ENCODE data around the gene IMPG1.

Gene IMPG1

GRCh38 chr6:76072562-76072961, at the start of gene IMPG1:
TSS of gene IMPG1 (minus strand) at chr6:76072662. CDS start at chr6:76072488, 174 bp downstream.
- no peak within 1 kb of the TSS for H3K27ac ChIP-seq (ENCODE audit: low read length)
- H3K4me3 ChIP-seq (ENCODE audit: low read length in 2 of 2) = no peak within 1 kb of the TSS
- no peaks in the 10 kb centered on the region for H3K27me3 ChIP-seq (ENCODE audit: control insufficient read depth in 1 of 2, insufficient read depth in 2 of 2, low read length in 2 of 2)
- no peak within 1 kb of the TSS for H3K9ac ChIP-seq (ENCODE audit: low read length in 2 of 2)
- H3K9me3 ChIP-seq (ENCODE audit: control insufficient read depth in 2 of 2, low read length in 2 of 2) = no peaks in the 10 kb centered on the region
- H3K36me3 ChIP-seq (ENCODE audit: control insufficient read depth in 2 of 2, insufficient read depth in 2 of 2, low read length in 2 of 2) = no peaks in the 10 kb centered on the region
- H3K4me1 ChIP-seq (ENCODE audit: control insufficient read depth, insufficient read depth, low read length) = no peaks in the 10 kb centered on the region

GRCh38 chr6:76120302-76120701, 47.8 kb upstream of the IMPG1 start:
- no peaks in the 10 kb centered on the region for H3K9me3 ChIP-seq (ENCODE audit: control insufficient read depth in 2 of 2, low read length in 2 of 2)
- H3K27ac ChIP-seq (ENCODE audit: low read length) = no peak overlapping the region
- no peaks in the 10 kb centered on the region for H3K27me3 ChIP-seq (ENCODE audit: control insufficient read depth in 1 of 2, insufficient read depth in 2 of 2, low read length in 2 of 2)
- H3K9ac ChIP-seq (ENCODE audit: low read length in 2 of 2) = no peak overlapping the region
- H3K4me1 ChIP-seq (ENCODE audit: control insufficient read depth, insufficient read depth, low read length) = no peaks in the 10 kb centered on the region
- H3K36me3 ChIP-seq (ENCODE audit: control insufficient read depth in 2 of 2, insufficient read depth in 2 of 2, low read length in 2 of 2) = no peaks in the 10 kb centered on the region
- H3K4me3 ChIP-seq (ENCODE audit: low read length in 2 of 2) = no peak overlapping the region

GRCh38 chr6:76073281-76073680, 819 bp upstream of the IMPG1 start:
- no peaks in the 10 kb centered on the region for H3K9me3 ChIP-seq (ENCODE audit: control insufficient read depth in 2 of 2, low read length in 2 of 2)
- no peaks in the 10 kb centered on the region for H3K27me3 ChIP-seq (ENCODE audit: control insufficient read depth in 1 of 2, insufficient read depth in 2 of 2, low read length in 2 of 2)
- H3K27ac ChIP-seq (ENCODE audit: low read length) = no peak overlapping the region
- no peak overlapping the region for H3K4me3 ChIP-seq (ENCODE audit: low read length in 2 of 2)
- H3K36me3 ChIP-seq (ENCODE audit: control insufficient read depth in 2 of 2, insufficient read depth in 2 of 2, low read length in 2 of 2) = no peaks in the 10 kb centered on the region
- H3K4me1 ChIP-seq (ENCODE audit: control insufficient read depth, insufficient read depth, low read length) = no peaks in the 10 kb centered on the region
- no peak overlapping the region for H3K9ac ChIP-seq (ENCODE audit: low read length in 2 of 2)

- Histone ChIP-seq H3K9ac (ENCODE audit: low read length in 2 of 2) (no peak overlapping the region), H3K9me3 (ENCODE audit: control insufficient read depth in 2 of 2, low read length in 2 of 2) (no peaks in the 10 kb centered on the region), H3K36me3 (ENCODE audit: control insufficient read depth in 2 of 2, insufficient read depth in 2 of 2, low read length in 2 of 2) (no peaks in the 10 kb centered on the region), H3K4me3 (ENCODE audit: low read length in 2 of 2) (no peak overlapping the region), H3K27ac (ENCODE audit: low read length) (no peak overlapping the region), H3K4me1 (ENCODE audit: control insufficient read depth, insufficient read depth, low read length) (no peaks in the 10 kb centered on the region), H3K27me3 (ENCODE audit: control insufficient read depth in 1 of 2, insufficient read depth in 2 of 2, low read length in 2 of 2) (no peaks in the 10 kb centered on the region)
Measured at GRCh38 chr6:76057469-76057868, 15.0 kb downstream of the IMPG1 start.

- Histone ChIP-seq H3K4me3 (ENCODE audit: low read length in 2 of 2) (no peak overlapping the region), H3K27me3 (ENCODE audit: control insufficient read depth in 1 of 2, insufficient read depth in 2 of 2, low read length in 2 of 2) (no peaks in the 10 kb centered on the region), H3K9ac (ENCODE audit: low read length in 2 of 2) (no peak overlapping the region), H3K36me3 (ENCODE audit: control insufficient read depth in 2 of 2, insufficient read depth in 2 of 2, low read length in 2 of 2) (no peaks in the 10 kb centered on the region), H3K9me3 (ENCODE audit: control insufficient read depth in 2 of 2, low read length in 2 of 2) (no peaks in the 10 kb centered on the region), H3K27ac (ENCODE audit: low read length) (no peak overlapping the region), H3K4me1 (ENCODE audit: control insufficient read depth, insufficient read depth, low read length) (no peaks in the 10 kb centered on the region)
Measured at GRCh38 chr6:76052314-76052713, 20.1 kb downstream of the IMPG1 start.

GRCh38 chr6:76043690-76044089, 28.8 kb downstream of the IMPG1 start:
- H3K4me3 ChIP-seq (ENCODE audit: low read length in 2 of 2) = no peak overlapping the region
- peaks cover 0 to 1% of the 10 kb centered on the region in 2 donors for H3K9me3 ChIP-seq (ENCODE audit: control insufficient read depth in 2 of 2, low read length in 2 of 2)
- H3K36me3 ChIP-seq (ENCODE audit: control insufficient read depth in 2 of 2, insufficient read depth in 2 of 2, low read length in 2 of 2) = no peaks in the 10 kb centered on the region
- H3K27ac ChIP-seq (ENCODE audit: low read length) = no peak overlapping the region
- no peaks in the 10 kb centered on the region for H3K27me3 ChIP-seq (ENCODE audit: control insufficient read depth in 1 of 2, insufficient read depth in 2 of 2, low read length in 2 of 2)
- H3K9ac ChIP-seq (ENCODE audit: low read length in 2 of 2) = no peak overlapping the region
- H3K4me1 ChIP-seq (ENCODE audit: control insufficient read depth, insufficient read depth, low read length) = no peaks in the 10 kb centered on the region

GRCh38 chr6:76035713-76036112, 36.7 kb downstream of the IMPG1 start:
- no peaks in the 10 kb centered on the region for H3K27me3 ChIP-seq (ENCODE audit: control insufficient read depth in 1 of 2, insufficient read depth in 2 of 2, low read length in 2 of 2)
- no peak overlapping the region for H3K27ac ChIP-seq (ENCODE audit: low read length)
- H3K36me3 ChIP-seq (ENCODE audit: control insufficient read depth in 2 of 2, insufficient read depth in 2 of 2, low read length in 2 of 2) = no peaks in the 10 kb centered on the region
- H3K9ac ChIP-seq (ENCODE audit: low read length in 2 of 2) = no peak overlapping the region
- no peaks in the 10 kb centered on the region for H3K4me1 ChIP-seq (ENCODE audit: control insufficient read depth, insufficient read depth, low read length)
- H3K4me3 ChIP-seq (ENCODE audit: low read length in 2 of 2) = no peak overlapping the region
- no peaks in the 10 kb centered on the region for H3K9me3 ChIP-seq (ENCODE audit: control insufficient read depth in 2 of 2, low read length in 2 of 2)

- Histone ChIP-seq H3K4me1 (ENCODE audit: control insufficient read depth, insufficient read depth, low read length) (no peaks in the 10 kb centered on the region), H3K9ac (ENCODE audit: low read length in 2 of 2) (no peak overlapping the region), H3K36me3 (ENCODE audit: control insufficient read depth in 2 of 2, insufficient read depth in 2 of 2, low read length in 2 of 2) (no peaks in the 10 kb centered on the region), H3K27me3 (ENCODE audit: control insufficient read depth in 1 of 2, insufficient read depth in 2 of 2, low read length in 2 of 2) (no peaks in the 10 kb centered on the region), H3K27ac (ENCODE audit: low read length) (no peak overlapping the region), H3K9me3 (ENCODE audit: control insufficient read depth in 2 of 2, low read length in 2 of 2) (peaks cover 6 to 15% of the 10 kb centered on the region in 2 donors), H3K4me3 (ENCODE audit: low read length in 2 of 2) (no peak overlapping the region)
Measured at GRCh38 chr6:76026101-76026500, 46.4 kb downstream of the IMPG1 start.

GRCh38 chr6:76014626-76015530, 57.6 kb downstream of the IMPG1 start:
- no peaks in the 10 kb centered on the region for H3K27me3 ChIP-seq (ENCODE audit: control insufficient read depth in 1 of 2, insufficient read depth in 2 of 2, low read length in 2 of 2)
- H3K27ac ChIP-seq (ENCODE audit: low read length) = no peak overlapping the region
- no peaks in the 10 kb centered on the region for H3K4me1 ChIP-seq (ENCODE audit: control insufficient read depth, insufficient read depth, low read length)
- H3K9me3 ChIP-seq (ENCODE audit: control insufficient read depth in 2 of 2, low read length in 2 of 2) = no peaks in the 10 kb centered on the region
- H3K36me3 ChIP-seq (ENCODE audit: control insufficient read depth in 2 of 2, insufficient read depth in 2 of 2, low read length in 2 of 2) = no peaks in the 10 kb centered on the region
- no peak overlapping the region for H3K9ac ChIP-seq (ENCODE audit: low read length in 2 of 2)
- no peak overlapping the region for H3K4me3 ChIP-seq (ENCODE audit: low read length in 2 of 2)

GRCh38 chr6:76004202-76004601, 68.3 kb downstream of the IMPG1 start:
- H3K36me3 ChIP-seq (ENCODE audit: control insufficient read depth in 2 of 2, insufficient read depth in 2 of 2, low read length in 2 of 2) = no peaks in the 10 kb centered on the region
- H3K4me3 ChIP-seq (ENCODE audit: low read length in 2 of 2) = no peak overlapping the region
- H3K9ac ChIP-seq (ENCODE audit: low read length in 2 of 2) = no peak overlapping the region
- no peaks in the 10 kb centered on the region for H3K9me3 ChIP-seq (ENCODE audit: control insufficient read depth in 2 of 2, low read length in 2 of 2)
- H3K27ac ChIP-seq (ENCODE audit: low read length) = no peak overlapping the region
- no peaks in the 10 kb centered on the region for H3K4me1 ChIP-seq (ENCODE audit: control insufficient read depth, insufficient read depth, low read length)
- no peaks in the 10 kb centered on the region for H3K27me3 ChIP-seq (ENCODE audit: control insufficient read depth in 1 of 2, insufficient read depth in 2 of 2, low read length in 2 of 2)

GRCh38 chr6:76003686-76004085, 68.8 kb downstream of the IMPG1 start:
- Histone ChIP-seq H3K27me3 (ENCODE audit: control insufficient read depth in 1 of 2, insufficient read depth in 2 of 2, low read length in 2 of 2) (no peaks in the 10 kb centered on the region), H3K9me3 (ENCODE audit: control insufficient read depth in 2 of 2, low read length in 2 of 2) (no peaks in the 10 kb centered on the region), H3K27ac (ENCODE audit: low read length) (no peak overlapping the region), H3K36me3 (ENCODE audit: control insufficient read depth in 2 of 2, insufficient read depth in 2 of 2, low read length in 2 of 2) (no peaks in the 10 kb centered on the region), H3K4me1 (ENCODE audit: control insufficient read depth, insufficient read depth, low read length) (no peaks in the 10 kb centered on the region), H3K9ac (ENCODE audit: low read length in 2 of 2) (no peak overlapping the region), H3K4me3 (ENCODE audit: low read length in 2 of 2) (no peak overlapping the region)
